ENCODE results near the gene KEAP1. TPM values are rescaled to one million over a fixed set of nuclear protein-coding genes. Genes with fewer than 3 reads are reported as not detected.
A peak's percentile ranks its signal among the peaks of the same experiment; 100 is the strongest.

The KEAP1 gene
- total RNA-seq, 1 donor = 60.5 TPM

DNA sequence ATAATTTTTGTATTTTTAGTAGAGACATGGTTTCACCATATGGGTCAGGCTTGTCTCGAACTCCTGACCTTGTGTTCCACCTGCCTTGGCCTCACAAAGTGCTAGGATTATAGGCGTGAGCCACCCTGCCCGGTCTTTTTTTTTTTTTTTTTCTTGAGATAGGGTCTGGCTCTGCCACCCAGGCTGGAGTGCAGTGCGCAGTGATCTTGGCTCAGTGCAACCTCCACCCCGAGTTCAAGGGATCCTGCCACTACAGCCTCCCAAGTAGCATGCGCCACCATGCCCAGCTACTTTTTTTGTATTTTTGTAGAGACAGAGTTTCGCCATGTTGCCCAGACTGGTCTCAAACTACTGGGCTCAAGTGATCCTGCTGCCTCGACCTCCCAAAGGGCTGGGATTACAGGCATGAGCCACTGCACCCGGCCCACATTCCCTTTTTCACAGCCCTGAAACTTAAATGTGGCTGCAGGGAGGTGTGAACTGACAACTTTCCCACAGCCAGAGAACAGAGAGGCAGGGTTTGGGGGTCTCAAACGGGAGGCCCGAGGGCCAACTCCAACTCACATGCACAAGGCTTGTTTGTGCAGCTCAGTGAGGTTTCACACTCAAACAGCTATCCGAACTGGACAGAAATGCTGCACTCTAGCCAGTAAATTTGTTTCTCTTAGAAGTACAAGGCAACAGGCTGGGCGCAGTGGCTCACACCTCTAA, 18.5 kb upstream of the KEAP1 start:
- no peak for DNase-seq (ENCODE audit: low read depth)
- TF ChIP-seq CTCF (IDR thresholded peaks at IDR 0.05; ENCODE audit: insufficient read depth, low read depth, low read length) = no peak
- no peak overlapping the region for H3K4me3 ChIP-seq (ENCODE audit: low read depth, low read length)

DNA sequence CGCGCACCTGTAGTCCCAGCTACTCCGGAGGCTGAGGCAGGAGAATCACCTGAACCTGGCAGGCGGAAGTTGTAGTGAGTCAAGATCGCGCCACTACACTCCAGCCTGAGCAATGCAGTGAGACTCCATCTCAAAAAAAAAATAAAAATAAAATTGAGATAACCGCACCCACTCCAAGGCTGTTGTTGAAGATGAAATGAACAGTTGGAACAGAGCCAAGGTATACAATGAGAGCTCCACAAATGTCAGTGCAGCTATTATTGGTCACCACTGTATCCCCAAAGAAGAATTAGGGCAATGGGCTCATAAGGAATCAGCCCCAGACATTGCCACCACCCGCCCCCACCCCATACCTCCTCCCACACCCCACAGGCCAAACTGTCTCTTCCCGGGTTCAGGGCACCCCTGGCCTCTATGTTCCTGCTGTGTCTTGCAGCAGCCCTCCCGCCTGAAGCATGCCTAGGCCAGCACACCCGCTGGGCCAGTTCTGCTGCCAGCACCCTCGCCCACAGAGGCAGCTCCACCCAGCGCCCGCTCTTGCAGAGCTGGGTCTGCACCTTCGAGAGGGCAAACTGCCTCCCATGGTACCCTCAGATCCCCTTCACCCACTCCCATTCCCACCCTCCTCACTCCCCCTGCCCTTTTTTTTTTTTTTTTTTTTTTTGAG, 17.6 kb upstream of the KEAP1 start:
- no peak for TF ChIP-seq CTCF (IDR thresholded peaks at IDR 0.05; ENCODE audit: insufficient read depth, low read depth, low read length)
- DNase-seq (ENCODE audit: low read depth) = no peak

GRCh38 chr19:10519421-10519820, 16.3 kb upstream of the KEAP1 start:
- DNase-seq (ENCODE audit: low read depth) = no peak
- TF ChIP-seq CTCF (IDR thresholded peaks at IDR 0.05; ENCODE audit: insufficient read depth, low read depth, low read length) = no peak
- H3K4me3 ChIP-seq (ENCODE audit: low read depth, low read length) = no peak overlapping the region

More for the DNA sequence above, 17.6 kb upstream of the KEAP1 start:
- no peak overlapping the region for H3K4me3 ChIP-seq (ENCODE audit: low read depth, low read length)

DNA sequence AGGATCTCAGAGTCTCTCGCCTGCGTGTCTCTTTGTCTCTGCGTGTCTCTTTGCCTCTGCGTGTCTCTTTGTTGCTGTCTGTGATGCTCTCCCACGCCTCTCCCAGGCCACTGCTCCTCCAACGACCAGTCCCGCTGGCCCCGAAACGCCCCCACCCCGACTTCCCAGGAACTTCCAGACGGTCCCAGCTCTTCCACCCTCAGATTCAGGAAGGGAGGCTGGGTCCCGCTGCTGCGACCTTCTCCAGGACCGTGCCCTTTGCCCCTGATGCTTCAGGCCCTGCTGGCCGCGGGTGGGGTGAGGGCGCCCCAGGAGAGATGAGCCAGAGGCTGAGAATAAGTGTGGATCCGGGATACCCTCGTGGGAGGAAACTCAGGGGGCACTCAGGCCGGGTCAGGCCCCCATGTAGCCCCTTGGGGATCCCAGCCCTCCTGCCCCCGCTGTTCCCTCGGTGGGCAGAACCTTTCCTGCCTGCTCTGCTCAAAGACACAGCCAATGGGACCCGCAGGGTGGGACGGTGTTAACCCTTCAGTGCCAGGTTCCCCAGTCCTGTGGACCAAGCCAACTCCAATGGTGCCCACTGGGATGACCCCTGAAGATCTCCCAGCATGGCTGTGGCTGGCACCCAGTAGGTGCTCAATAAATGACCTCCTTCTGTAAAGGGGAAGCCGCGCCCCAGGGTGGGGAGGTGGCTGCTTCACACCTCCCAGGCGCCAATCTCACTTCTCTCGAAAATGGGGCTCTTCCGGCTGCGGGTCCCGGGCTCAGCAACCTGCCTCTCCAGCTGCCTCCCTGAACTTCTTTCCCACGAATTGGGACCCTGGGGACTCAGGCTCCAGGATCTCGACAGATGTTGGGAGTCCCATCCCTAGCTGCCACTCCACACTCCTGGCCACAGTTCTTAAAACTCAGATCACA, 15.5 kb upstream of the KEAP1 start:
- peak overlapping the region; percentile 65 for H3K4me3 ChIP-seq (ENCODE audit: low read depth, low read length)
- no peak for DNase-seq (ENCODE audit: low read depth)
- no peak for TF ChIP-seq CTCF (IDR thresholded peaks at IDR 0.05; ENCODE audit: insufficient read depth, low read depth, low read length)

- DNase-seq (ENCODE audit: low read depth) = peak; percentile 46
- no peak for TF ChIP-seq CTCF (IDR thresholded peaks at IDR 0.05; ENCODE audit: insufficient read depth, low read depth, low read length)
- H3K4me3 ChIP-seq (ENCODE audit: low read depth, low read length) = peak overlapping the region; percentile 65
These were observed 14.7 kb upstream of the KEAP1 start for GRCh38 chr19:10517760-10518443.

DNA sequence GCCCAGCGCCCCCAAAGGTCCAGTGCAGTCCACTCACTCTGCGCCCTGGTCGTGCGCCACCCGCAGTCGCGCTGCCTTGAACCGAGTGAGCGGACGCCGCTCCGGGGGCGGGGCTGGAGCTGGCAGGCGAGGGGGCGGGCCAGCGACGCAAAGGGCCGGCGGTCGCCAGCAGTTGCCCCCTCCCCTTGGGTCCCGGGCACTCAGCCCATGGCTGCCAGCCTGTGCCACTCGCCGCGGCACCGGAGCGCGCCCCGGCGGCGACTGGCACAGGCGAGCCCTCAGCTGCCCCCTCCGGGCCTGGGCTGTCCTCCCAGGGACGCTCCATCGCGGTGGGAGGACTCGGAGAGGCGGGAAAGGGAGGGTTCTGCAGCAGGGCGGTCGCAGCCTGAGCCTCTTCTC, 14.2 kb upstream of the KEAP1 start, which contains the start of gene S1PR5:
TSS of gene S1PR5 (minus strand) at position 87 of the 399 bp plus-strand sequence. CDS start 2,436 bp downstream, outside the sequence.
- peak; percentile 10 for DNase-seq (ENCODE audit: low read depth)
- TF ChIP-seq CTCF (IDR thresholded peaks at IDR 0.05; ENCODE audit: insufficient read depth, low read depth, low read length) = no peak
- peak within 1 kb of the TSS; percentile 65 for H3K4me3 ChIP-seq (ENCODE audit: low read depth, low read length)
